ENCODE results near the gene DUSP18.

GRCh38 chr22:30640839-30641430 lies 26.7 kb downstream of the DUSP18 start:
- TF ChIP-seq CTCF (IDR thresholded peaks at IDR 0.05) = no peak
- TF ChIP-seq POLR2A (IDR thresholded peaks at IDR 0.05) = no peak

Data from ovary (tissue), 3 donors.